Measurements from ENCODE around the gene SAE1.

The SAE1 gene

GRCh38 chr19:47123406-47123805 lies 7.2 kb upstream of the SAE1 start:
- TF ChIP-seq, protein P1, sequence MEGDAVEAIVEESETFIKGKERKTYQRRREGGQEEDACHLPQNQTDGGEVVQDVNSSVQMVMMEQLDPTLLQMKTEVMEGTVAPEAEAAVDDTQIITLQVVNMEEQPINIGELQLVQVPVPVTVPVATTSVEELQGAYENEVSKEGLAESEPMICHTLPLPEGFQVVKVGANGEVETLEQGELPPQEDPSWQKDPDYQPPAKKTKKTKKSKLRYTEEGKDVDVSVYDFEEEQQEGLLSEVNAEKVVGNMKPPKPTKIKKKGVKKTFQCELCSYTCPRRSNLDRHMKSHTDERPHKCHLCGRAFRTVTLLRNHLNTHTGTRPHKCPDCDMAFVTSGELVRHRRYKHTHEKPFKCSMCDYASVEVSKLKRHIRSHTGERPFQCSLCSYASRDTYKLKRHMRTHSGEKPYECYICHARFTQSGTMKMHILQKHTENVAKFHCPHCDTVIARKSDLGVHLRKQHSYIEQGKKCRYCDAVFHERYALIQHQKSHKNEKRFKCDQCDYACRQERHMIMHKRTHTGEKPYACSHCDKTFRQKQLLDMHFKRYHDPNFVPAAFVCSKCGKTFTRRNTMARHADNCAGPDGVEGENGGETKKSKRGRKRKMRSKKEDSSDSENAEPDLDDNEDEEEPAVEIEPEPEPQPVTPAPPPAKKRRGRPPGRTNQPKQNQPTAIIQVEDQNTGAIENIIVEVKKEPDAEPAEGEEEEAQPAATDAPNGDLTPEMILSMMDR (IDR thresholded peaks at IDR 0.05; ENCODE audit: control extremely low read depth, extremely low read depth, low read depth, missing control alignments): no peak
- POLR2A ChIA-PET: interaction anchor here (1.0 kb wide), 1 partner anchor 10 kb away, joined by 6 read pairs; no protein-coding TSS in a partner anchor
- DNase-seq (ENCODE audit: extremely low spot score): no peak
- CTCF ChIA-PET: interaction anchor here (0.9 to 3.3 kb wide), 10 partner anchors 8 to 124 kb away, joined by 3 to 39 read pairs (median 4); partner anchors contain the start of gene ZC3H4

- ChIA-PET CTCF (interaction anchor here (0.8 to 4.6 kb wide), 20 partner anchors 9 to 123 kb away, joined by 3 to 90 read pairs (median 8); partner anchors contain the start of gene ZC3H4), POLR2A (no interaction called here)
- peak; percentile 63 for DNase-seq (ENCODE audit: extremely low spot score)
- TF ChIP-seq, protein P1 (IDR thresholded peaks at IDR 0.05; ENCODE audit: control extremely low read depth, extremely low read depth, low read depth, missing control alignments): peak; percentile 50
These were observed 5.5 kb upstream of the SAE1 start for GRCh38 chr19:47124937-47125668.

- ChIA-PET CTCF (interaction anchor here (0.8 to 4.6 kb wide), 19 partner anchors 9 to 122 kb away, joined by 3 to 90 read pairs (median 8); partner anchors contain the start of gene ZC3H4), POLR2A (interaction anchor here (0.6 kb wide), 1 partner anchor 410 kb away, joined by 4 read pairs; no protein-coding TSS in a partner anchor)
- TF ChIP-seq, protein P1 (IDR thresholded peaks at IDR 0.05; ENCODE audit: control extremely low read depth, extremely low read depth, low read depth, missing control alignments): no peak
- DNase-seq (ENCODE audit: extremely low spot score): no peak
These were observed 5.0 kb upstream of the SAE1 start for GRCh38 chr19:47125669-47125938.

- DNase-seq (ENCODE audit: extremely low spot score): no peak
- CTCF ChIA-PET: interaction anchor here (1.8 to 4.6 kb wide), 3 partner anchors 13 to 49 kb away, joined by 4 to 90 read pairs (median 29); no protein-coding TSS in a partner anchor
- POLR2A ChIA-PET: no interaction called here
- TF ChIP-seq, protein P1 (IDR thresholded peaks at IDR 0.05; ENCODE audit: control extremely low read depth, extremely low read depth, low read depth, missing control alignments): no peak
These were observed 1.1 kb upstream of the SAE1 start for GRCh38 chr19:47129579-47129978.

GRCh38 chr19:47130120-47130588 lies 481 bp upstream of the SAE1 start:
- TF ChIP-seq, protein P1 (IDR thresholded peaks at IDR 0.05; ENCODE audit: control extremely low read depth, extremely low read depth, low read depth, missing control alignments): no peak
- CTCF ChIA-PET: interaction anchor here (1.3 to 4.3 kb wide), 3 partner anchors 34 to 114 kb away, joined by 3 to 29 read pairs (median 27); no protein-coding TSS in a partner anchor
- POLR2A ChIA-PET: interaction anchor here (1.8 kb wide), 1 partner anchor 96 kb away, joined by 8 read pairs; no protein-coding TSS in a partner anchor
- DNase-seq (ENCODE audit: extremely low spot score): no peak

DNA sequence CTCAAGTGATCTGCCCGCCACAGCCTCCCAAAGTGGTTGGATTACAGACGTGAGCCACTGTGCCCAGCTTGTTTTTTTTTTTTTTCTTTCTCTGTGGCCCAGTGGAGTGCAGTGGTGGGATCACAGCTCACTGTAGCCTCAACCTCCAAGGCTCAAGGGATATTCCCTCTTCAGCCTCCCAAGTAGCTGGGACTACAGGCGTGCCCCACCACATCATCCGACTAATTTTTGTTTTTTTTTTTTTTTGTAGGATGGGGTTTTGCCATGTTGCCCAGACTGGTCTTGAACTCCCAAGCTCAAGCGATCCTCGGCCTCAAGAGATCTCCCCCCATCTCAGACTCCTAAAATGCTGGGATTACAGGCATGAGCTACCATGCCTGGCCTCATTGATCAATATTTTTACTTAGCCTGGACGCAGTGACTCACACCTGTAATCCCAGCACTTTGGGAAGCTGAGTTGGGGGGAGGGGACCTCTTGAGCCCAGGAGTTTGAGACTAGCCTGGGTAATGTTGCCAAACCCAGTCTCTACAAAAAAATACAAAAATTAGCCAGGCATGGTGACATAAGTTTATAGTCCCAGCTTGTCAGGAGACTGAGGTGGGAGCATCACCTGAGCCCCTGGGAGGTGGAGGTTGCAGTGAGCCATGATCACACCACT lies 1.7 kb downstream of the SAE1 start:
- TF ChIP-seq, protein P1 (IDR thresholded peaks at IDR 0.05; ENCODE audit: control extremely low read depth, extremely low read depth, low read depth, missing control alignments): no peak
- ChIA-PET POLR2A (interaction anchor here (1.7 to 1.9 kb wide), 2 partner anchors 19 to 39 kb away, joined by 4 to 11 read pairs; partner anchors contain the start of gene ZC3H4), CTCF (interaction anchor here (0.9 to 4.3 kb wide), 12 partner anchors 9 to 164 kb away, joined by 3 to 29 read pairs (median 6); no protein-coding TSS in a partner anchor)
- DNase-seq (ENCODE audit: extremely low spot score): no peak
